NCI-H69 (cell line): ENCODE data around the gene RAPGEF6.
"Not testable (repeated sequence)": the region's sequence is repeated elsewhere in the genome, so short reads cannot be mapped to it uniquely, and the experiment has no call there.

Source experiments
- DNase-seq: peaks from one replicate; lab custom pipeline; 2025; lab: John Stamatoyannopoulos, UW

Gene RAPGEF6, protein sequence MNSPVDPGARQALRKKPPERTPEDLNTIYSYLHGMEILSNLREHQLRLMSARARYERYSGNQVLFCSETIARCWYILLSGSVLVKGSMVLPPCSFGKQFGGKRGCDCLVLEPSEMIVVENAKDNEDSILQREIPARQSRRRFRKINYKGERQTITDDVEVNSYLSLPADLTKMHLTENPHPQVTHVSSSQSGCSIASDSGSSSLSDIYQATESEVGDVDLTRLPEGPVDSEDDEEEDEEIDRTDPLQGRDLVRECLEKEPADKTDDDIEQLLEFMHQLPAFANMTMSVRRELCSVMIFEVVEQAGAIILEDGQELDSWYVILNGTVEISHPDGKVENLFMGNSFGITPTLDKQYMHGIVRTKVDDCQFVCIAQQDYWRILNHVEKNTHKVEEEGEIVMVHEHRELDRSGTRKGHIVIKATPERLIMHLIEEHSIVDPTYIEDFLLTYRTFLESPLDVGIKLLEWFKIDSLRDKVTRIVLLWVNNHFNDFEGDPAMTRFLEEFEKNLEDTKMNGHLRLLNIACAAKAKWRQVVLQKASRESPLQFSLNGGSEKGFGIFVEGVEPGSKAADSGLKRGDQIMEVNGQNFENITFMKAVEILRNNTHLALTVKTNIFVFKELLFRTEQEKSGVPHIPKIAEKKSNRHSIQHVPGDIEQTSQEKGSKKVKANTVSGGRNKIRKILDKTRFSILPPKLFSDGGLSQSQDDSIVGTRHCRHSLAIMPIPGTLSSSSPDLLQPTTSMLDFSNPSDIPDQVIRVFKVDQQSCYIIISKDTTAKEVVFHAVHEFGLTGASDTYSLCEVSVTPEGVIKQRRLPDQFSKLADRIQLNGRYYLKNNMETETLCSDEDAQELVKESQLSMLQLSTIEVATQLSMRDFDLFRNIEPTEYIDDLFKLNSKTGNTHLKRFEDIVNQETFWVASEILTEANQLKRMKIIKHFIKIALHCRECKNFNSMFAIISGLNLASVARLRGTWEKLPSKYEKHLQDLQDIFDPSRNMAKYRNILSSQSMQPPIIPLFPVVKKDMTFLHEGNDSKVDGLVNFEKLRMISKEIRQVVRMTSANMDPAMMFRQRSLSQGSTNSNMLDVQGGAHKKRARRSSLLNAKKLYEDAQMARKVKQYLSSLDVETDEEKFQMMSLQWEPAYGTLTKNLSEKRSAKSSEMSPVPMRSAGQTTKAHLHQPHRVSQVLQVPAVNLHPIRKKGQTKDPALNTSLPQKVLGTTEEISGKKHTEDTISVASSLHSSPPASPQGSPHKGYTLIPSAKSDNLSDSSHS (N-terminal part only)

DNA sequence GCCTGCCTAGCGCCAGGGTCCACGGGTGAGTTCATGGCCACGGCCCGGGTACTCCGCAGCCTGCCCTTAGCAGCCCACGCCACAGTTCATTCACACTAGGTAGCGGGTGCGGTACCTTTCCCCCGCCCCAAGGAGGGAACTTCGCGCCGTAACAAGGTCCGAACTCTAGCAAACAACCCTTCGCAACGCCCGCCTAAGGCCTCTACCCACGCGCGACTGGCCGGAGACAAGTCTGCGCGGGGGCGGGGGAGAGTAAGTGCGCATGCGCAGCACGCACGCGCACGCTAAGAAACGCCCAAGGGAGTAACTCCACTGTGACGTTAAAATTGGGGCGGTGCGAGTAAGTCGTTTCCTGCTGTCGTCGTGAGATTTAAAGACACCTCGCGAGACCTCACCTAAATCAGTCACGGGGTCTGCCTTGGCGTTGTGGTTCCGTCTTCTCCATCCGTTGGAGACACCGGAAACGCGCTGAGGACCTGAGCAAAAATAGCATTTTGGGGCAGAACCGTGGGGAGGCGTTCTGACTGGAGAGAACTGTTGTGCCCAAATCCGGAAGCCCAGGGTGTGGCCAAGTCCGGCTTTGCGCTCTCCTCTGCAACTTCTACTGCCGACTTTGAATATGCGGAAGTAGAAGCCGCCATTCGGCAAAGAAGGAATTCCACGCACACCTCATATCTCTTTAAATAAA lies at the start of gene RAPGEF6:
Gene RAPGEF6, minus strand, starts transcription at position 234 of the 688 bp plus-strand sequence. Its CDS starts 199 bp downstream, at position 35.
- DNase-seq, result peak; percentile 100

DNA sequence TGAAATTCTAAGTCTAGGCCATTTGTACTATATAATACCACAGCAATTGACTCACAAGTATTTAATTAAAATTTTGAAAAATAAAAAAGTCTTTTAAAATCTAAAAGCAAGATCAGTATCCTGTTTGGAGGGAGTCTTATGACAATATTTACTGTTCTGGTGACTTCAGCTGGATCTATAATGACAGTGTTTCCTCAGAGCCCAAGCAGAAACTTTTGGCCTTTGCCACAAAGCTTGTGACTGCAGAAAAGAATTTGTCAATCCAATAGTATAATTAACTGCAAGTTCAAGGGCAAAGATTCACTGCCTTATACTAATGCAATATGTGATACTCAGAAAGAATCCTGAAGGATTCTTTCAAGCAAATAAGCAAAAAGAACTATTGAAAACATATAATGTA lies 49.6 kb upstream of the RAPGEF6 start:
- DNase-seq, result peak; percentile 40

DNA sequence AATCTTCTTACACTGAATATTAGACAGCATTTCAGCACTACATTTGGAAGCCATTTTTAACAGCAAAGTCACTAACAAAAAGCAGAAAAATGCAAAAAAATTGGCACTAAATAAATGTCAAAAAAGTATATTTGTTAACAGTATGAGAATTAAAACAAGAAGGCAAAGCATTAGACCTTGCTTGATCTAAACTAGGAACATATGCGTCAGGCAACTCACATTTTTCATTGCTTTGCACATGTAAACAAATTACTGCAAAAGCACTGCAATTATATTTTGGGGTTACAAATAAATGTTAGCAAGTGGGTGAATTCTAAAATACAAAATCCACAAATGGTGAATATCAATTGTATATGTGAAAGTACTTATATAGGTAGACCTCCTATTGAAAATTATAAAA lies 49.0 kb upstream of the RAPGEF6 start:
- DNase-seq, result no peak

DNA sequence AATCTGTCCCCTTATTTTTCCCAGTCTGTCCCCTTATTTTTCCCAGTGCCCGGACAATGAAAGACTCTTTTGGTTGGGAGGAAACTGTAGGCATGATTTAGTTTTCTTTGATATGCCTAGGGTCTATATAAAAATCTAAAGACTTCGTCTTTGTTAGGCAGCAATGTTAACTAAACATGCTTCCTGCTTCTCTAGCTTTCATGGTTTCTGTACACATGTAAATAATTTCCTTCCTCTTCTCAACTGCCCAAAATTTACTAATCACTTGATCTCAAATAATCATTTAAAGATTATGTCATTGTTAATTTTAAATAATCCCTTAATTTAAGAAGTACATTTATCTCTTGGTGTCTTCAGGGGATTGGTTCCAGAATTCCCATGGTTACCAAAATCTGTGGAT lies 47.8 kb upstream of the RAPGEF6 start:
- DNase-seq, result no peak

DNA sequence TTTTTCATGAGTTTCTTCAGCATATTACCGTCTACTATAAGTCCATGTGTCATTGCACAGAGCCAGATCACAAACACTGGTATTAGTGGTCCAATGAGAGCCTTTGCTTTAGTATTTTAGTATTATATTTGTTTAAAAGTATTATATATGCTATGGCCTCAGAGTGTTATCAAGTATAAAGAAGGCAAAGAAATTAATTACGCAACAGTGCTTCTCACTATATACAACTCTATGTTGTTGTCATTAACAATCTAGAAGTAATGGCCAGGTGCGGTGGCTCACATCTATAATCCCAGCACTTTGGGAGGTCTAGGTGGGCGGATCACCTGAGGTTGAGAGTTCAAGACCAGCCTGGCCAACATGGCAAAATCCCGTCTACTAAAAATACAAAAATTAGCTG lies 47.1 kb upstream of the RAPGEF6 start:
- DNase-seq, result no peak

DNA sequence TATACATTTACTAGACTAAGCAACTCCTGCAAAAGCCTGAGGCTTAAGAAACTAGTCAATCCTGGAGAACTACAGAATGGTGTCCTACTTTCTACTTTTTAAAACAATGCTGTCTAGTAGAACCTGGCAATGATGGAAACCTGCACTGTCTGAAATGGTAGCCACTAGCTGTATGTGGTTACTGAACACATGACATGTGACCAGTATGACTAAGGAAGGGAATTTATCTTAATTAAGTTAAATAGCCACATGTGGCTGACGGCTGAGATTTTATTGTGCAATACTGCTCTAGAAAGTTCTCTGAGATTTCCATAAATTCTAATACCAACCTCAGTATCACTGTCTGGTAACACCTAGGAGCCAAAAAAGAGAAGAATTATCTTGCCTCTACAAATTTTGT lies 44.9 kb upstream of the RAPGEF6 start:
- DNase-seq, result peak; percentile 40

DNA sequence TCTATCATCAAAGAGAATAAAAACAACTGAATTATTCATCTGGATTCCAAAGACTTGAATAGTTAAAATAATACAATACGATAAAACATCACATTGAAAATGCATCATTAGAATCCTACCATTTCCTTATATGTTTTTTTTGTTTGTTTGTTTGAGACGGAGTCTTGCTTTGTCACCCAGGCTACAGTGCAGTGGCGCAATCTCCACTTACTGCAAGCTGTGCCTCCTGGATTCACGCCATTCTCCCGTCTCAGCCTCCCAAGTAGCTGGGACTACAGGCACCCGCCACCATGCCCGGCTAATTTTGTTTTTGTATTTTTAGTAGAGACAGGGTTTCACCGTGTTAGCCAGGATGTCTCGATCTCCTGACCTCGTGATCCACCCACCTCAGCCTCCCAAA lies 43.2 kb upstream of the RAPGEF6 start:
- DNase-seq, result not testable (repeated sequence)

DNA sequence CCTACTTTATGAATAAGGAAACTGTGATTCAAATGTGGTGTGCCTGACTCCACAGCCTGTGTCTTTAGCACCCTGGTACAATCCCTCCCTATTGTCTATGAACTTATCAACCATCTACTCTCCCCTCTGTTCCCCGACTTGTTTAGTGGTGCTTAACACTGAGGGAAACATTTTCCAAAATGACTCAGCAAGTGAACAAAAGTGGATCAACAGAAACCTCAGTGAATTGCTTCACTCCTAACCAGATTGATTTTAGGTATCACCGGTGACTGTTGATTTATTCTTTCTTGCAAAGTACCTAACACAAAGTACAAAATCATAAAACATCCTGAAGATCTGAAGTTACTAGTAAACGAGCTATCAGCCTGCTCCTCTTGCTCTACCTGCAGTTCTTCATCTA lies 42.1 kb upstream of the RAPGEF6 start:
- no peak for DNase-seq

DNA sequence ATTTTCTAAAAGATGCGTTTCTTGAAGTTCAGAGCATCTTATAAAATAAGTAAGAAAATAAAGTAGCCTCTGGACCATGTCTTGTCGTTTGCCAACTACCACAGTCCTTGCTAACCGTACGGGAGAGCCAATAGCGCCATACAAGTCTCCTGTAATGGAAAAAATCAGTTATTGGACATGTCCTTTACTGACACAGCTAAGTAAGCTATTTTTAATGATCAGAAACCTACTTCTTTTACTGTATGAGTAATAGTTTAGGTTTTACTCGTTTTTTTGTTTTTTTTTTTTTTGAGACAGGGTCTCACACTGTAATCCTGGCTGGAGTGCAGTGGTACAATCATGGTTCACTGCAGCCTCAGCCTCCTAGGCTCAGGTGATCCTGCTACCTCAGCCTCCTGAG lies 37.7 kb upstream of the RAPGEF6 start:
- DNase-seq, result no peak

DNA sequence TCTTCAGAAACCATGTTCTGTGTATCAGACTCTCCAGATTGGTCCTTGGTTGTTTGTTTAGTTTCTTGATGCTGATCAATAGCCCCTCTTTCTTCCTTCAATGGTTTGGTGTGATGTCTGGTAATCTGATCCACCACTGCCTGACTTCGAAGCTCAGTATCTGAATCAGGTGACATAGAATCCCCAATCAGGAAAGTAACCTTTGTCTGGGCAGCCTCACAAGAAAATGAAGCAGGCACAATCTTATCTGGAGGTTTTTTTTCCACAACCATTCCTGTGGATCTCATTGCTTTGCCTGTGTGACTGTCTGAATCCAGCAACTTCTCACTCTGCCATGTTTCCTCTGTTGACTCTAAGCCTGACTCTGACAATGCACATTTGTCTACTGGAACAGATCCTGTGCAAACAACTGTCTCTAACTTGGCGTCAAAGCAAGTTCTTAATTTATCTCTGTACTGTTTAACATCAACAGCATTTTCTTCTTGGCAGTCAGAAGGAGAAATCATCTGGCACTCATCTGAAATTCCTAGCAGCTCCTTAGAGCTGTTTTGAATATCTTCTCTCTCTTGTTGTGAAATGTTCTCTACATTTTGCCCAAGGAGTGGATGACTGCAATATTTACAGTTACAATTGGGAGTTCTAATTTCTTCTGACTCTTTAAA lies 37.1 kb upstream of the RAPGEF6 start:
- no peak for DNase-seq

DNA sequence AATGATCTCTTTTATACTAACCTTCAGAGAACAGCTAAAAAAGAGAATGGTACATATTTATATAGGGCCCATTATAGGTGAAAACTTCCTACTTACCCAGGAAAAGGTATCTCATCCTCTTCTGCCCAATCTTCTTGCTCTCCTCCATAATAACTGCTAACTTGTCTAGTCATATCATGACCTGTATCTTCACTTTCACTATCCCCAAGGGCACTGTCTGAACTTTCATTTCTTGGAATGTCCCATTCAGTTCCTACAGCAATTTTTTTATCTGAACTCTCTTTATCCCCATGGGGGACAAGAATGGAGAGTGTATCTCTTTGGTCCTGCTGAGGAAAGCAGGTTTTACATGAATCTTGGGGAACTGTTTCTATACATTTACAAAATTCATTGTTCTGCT lies 36.4 kb upstream of the RAPGEF6 start:
- no peak for DNase-seq

DNA sequence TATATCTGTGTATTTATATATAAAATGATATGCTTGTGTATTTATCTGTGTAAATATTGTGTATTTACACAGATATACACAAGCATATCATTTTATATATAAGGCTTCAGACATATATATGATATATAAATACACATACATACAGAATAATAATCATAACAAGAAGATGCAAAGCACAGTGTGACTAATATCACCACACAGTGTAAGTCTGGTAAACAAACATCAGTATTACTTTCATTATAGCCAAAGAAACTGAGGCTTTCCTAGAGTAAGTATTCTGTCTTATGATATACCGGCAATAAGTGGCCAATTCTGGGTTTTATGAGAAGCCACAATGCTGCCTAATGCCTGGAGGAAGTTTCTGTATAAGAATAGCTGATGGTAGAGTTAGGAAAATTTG lies 29.9 kb upstream of the RAPGEF6 start:
- DNase-seq, result no peak

DNA sequence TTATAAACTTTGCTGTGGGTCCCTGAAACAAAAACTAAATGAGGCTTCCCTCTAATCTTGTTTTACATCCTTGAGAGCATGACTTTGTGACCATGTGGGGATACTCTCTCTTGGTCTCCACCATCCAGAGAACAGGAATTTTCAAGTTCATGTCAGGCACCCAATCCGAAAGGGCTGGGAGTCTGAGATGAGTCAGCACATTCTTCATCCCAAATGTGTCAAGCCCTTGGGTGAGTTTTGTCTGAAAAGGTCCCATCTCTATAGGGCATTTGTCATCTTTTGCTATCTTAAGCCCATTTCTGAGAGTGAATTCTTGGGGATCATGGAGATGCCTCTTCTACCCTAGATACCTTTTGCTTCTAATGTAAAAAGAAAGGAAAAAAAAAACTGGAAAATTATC lies 26.9 kb upstream of the RAPGEF6 start:
- no peak for DNase-seq

DNA sequence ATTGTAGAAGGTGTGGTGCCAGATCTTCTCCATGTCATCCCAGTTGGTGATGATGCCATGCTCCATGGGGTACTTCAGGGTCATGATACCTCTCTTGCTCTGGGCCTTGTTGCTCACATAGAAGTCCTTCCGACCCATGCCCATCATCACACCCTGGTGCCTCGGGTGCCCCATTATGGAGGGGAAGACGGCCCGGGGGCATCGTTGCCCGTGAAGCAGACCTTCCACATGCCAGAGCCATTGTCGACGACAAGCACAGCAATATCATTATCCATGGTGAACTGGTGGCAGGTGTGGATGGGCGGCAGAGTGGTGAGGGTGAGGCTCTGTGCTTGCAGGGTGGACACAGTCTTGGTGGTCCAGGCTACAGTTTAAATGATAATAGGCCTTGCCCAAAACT lies 24.8 kb upstream of the RAPGEF6 start:
- no peak for DNase-seq

DNA sequence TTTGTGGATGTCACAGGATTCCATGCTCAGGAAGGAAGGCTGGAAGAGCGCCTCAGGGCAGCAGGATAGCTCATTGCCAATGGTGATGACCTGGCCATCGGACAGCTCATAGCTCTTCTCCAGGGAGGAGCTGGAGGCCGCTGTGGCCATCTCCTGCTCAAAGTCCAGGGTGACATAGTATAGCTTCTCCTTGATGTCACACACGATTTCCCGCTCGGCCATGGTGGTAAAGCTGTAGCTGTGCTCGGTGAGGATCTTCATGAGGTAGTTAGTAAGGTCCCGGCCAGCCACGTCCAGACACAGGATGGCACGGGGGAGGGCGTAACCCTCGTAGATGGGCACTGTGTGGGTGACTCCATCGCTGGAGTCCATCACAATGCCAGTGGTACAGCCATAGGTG lies 24.3 kb upstream of the RAPGEF6 start:
- no peak for DNase-seq

DNA sequence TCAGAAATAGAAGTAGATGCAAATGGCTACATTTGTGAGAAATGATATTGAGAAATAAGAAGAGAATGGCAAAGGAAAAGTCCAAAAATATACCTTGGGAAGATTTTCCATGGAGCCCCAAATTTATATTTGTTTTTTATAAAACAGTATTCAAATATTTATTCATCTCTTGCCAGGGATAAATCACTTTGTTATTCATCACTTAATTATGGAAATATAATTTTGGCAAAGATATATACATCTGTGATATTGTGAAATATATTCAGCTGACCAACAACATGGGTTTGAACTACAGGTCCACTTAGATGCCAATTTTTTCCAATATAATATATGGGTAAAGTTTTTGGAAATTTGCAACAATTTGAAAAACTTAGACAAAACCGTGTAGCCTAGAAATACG lies 19.7 kb upstream of the RAPGEF6 start:
- no peak for DNase-seq

DNA sequence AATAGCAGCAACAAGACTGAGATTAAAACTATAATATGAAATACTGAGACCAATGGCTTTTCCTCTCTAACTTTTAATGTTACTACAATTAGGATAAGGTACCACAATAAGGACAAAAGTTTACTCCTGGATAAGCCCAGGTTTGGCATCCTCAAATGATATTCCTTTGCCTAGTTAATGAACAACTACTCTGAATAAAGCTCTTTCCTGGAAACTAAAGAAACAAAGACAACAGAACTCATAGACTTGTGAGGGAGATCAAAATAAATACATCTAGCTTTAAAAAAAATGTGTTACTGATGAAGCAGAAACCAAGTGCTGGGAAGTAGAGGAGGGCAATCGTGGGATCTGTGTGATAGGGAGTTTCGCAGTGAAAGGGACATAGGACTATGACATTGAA lies 19.3 kb upstream of the RAPGEF6 start:
- no peak for DNase-seq

DNA sequence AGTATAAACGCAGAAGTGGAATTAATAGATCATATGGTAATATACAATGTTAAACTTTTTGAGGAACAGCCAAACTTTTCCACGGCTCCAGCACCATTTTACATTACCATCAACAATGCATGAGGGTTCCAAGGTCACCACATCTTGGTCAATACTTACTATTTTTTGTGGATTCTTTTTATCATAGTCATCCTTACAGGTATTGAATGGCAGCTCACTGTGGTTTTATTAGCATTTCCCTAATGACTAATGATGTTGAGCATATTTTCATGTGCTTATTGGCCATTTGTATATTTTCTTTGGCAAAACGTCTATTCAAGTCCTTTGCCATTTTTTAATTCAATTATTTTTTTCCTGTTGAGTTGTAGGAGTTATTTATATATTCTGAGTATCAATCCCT lies 14.1 kb upstream of the RAPGEF6 start:
- DNase-seq, result no peak

DNA sequence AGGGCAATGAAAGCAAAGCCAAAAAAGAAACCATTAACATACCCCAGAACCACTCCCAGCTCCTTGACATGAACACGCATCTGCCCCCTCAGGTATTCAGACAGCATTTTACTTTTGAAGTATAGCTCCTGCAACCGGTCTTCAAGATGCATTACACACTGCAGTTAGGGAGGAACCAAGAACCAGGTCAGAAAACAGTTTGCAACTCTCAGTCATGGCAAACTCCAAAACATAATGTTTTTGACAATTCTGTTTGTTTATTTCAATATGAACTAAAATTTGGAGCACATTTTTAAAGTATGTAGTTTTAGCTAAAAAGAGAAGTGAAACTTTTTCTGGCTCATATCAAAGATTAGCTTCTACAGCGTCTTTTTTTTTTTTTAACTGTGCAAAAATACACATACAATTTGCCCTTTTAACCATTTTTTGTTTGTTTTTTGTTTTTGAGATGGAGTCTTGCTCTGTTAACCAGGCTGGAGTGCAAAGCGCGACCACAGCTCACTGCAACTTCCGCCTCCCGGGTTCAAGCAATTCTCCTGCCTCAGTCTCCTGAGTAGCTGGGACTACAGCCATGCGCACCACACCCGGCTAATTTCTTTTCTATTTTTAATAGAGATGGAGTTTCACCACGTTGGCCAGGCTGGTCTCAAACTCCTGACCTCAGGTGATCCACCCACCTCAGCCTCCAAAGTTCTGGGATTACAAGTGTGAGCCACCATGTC lies 12.2 kb upstream of the RAPGEF6 start:
- no peak for DNase-seq

DNA sequence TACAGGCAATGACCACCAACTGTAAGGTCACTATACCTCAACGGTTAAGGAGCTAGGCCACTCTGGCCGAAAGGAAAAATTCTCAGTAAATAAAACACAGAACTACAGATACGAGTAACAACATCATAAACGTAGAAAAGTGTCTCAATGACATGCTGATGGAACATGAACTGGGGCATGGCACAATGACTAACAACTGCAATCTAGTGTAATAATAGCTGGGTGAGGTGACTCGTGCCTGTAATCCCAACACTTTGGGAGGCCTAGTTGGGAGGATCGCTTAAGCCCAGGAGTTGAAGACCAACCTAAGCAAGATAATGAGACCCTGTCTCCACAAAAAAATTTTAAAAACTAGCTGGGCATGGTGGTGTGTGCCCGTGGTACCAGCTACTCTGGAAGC lies 9.8 kb upstream of the RAPGEF6 start:
- no peak for DNase-seq

DNA sequence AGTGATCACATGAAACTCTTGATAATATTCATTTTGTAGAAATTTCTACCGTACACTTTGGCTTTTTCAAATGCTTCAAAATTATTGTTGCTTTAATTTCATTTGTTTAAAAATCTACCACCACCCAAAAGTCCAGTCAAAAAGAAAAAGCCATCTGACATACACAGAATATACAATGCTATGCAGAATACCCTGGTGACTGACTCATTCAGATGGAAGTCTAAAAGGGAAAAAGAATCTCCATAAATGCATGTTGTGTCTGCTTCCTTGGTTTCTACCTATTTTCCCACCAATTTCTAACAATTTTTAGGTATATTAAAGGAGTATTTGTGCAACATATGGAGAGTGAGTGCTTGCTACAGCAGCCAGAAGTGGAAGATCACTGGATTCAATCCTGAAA lies 9.3 kb upstream of the RAPGEF6 start:
- DNase-seq, result no peak
